NCI-H510A treated with DMSO at 0.1 percent for 48 hours (cell line): ENCODE measurements around the gene KRTAP5-1.

ENCODE experiments used
- DNase-seq: peaks from one replicate; lab custom pipeline; 2025; lab: John Stamatoyannopoulos, UW

Gene KRTAP5-1

DNA sequence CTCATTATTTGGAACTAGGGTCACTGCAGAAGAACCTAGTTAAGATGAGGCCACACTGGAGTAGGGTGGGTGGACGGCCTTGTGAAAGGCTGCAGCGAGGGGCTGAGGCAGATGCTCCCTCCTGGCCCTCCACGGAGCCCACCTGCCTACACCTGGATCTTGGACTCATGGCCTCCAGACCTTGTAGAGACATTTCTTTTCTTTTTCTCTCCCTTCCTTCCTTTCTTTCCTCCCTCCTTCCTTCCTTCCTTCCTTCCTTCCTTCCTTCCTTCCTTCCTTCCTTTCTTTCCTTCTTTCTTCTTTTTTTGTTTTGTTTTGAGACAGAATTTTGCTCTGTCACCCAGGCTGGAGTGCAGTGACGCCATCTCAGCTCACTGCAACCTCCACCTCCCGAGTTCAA lies 39.7 kb downstream of the KRTAP5-1 start:
- DNase-seq = no peak

DNA sequence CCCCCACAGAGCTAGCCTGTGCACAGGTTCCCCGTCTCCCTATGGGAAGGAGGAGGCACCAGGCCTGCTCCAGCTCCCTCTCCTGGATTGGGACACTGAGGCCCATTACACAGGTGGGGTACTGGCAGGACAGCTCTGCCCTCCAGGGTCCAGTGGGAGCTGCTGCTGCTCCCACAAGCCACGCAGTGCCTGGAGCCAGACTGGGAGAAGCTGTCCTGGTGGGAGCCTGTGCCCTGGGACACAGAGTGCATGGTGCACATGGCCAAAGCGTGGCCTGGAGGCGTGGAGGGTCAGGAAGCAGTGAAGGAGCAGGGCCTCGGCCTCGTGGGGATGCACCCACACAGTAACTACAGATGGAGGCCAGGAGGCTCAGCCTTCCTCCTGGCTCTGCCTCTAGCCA lies 40.5 kb downstream of the KRTAP5-1 start:
- no peak for DNase-seq

DNA sequence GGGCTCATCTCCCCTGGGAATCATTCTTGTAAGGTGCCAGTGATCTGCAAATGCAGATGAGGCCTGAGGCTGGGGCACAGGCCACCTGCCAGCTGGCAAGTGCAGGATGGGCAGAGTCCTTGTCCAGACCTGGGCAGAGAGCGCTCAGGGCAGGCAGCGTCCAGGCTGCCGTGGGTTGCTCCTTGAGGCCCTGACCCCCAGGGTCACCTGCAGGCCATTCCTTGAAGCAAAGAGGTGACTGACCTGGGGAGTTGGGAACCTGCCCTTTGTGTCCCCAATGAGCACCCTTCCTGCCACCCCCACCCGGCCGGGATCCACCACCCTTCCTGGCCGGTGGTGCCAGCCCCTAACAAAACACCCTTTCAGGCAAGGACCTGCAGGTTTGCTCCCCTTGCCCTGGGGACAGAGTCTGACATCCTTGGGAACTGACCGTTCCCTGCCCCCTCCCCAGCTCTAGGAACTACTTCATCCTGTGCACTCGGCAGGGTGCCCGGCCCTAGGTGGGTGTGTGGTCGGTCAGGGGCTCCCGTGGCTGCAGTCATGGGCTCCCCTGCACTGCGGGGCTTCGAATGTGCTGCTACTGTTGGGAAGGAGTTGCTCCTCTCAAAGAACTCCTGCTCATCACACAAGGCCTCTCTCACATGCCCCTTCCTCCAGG lies 41.3 kb downstream of the KRTAP5-1 start:
- no peak for DNase-seq

DNA sequence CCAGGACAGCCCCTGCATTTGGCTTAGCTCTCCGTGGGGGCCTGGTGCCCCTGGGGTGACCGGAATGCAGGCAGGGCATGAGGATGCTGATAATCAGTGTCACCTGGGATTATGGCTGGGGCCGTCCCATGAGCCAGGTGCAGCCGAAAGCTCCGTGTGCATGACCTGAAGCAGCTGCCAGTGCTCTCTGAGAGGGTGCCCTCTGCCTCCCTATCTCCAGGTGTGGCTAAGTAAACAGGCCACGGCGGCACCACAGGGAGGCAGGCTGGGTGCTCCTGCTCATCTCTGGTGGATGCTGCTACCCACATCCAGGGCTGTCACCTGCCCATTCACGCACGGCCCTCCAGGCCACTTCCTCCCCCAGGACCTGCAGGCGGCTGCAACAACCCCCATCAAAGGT lies 42.8 kb downstream of the KRTAP5-1 start:
- DNase-seq = peak; percentile 78

DNA sequence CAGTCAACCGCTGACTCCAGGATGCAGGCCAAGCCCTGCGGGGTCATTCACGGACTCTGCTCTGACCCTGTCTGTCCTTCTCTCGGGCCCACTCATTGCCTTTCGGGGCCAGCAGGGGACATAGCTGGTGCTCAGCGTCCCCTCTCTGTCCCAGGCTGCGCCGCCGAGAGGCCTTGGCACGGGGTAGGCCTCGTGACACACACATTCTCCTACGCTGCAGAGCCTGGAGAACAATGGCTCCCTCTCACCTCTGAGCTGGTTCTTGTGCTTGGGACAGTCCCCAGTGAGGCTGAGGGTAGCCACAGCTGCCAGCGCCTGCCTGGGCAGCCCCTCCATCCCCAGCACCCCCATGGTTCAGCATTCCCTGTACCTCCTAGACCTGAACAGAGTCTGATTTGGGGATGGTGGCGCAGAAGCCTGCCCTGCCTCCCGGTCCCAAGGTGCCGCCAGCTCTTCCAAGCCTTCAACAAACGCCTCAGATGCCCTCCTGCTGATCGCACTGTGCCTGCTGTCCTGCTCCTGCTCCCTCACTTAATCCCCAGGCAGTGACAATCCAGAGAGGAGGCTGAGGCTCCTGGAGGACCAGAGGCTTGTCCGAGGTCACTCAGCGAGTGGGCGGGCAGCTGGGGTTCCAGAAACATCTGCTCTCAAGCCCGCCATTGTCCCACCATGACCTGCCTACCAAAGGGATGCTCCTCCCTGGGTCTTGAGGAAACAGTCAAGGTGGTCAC lies 43.4 kb downstream of the KRTAP5-1 start:
- no peak for DNase-seq

DNA sequence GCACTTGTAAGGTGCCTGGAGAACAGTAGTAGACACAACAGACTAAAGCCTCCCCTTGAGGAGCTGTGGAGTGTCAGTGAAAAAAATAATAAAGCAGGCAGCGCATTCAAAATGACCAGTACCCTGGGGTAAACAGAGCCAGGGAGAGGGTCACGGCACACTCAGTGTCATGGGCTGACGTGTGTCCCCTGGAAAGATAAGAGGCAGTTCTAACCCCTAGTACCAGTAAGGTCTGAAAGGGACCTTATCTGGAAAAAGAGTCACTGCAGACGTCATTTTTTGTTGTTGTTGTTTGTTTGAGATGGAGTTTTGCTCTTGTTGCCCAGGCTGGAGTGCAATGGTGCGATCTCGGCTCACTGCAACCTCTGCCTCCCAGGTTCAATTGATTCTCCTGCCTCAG lies 45.0 kb downstream of the KRTAP5-1 start:
- DNase-seq = no peak

DNA sequence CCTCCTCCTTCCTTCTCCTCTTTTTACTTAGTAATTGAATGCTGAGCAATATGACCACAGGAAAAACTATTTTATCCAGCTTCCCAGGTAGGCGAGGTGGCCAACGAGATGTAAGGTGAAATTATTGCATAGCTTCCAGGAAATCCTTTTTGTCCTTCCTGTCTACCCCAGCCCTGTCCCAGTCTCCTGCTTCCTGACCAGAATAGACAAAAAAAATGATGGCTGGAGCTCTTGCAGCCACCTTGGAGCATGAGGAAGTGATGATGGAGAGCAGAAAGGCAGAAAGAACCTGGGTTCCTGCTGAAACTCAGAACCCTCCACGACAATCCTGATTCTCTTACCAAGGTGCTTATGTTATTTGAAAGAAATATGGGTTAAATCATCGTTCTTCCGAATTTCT lies 46.9 kb downstream of the KRTAP5-1 start:
- no peak for DNase-seq

DNA sequence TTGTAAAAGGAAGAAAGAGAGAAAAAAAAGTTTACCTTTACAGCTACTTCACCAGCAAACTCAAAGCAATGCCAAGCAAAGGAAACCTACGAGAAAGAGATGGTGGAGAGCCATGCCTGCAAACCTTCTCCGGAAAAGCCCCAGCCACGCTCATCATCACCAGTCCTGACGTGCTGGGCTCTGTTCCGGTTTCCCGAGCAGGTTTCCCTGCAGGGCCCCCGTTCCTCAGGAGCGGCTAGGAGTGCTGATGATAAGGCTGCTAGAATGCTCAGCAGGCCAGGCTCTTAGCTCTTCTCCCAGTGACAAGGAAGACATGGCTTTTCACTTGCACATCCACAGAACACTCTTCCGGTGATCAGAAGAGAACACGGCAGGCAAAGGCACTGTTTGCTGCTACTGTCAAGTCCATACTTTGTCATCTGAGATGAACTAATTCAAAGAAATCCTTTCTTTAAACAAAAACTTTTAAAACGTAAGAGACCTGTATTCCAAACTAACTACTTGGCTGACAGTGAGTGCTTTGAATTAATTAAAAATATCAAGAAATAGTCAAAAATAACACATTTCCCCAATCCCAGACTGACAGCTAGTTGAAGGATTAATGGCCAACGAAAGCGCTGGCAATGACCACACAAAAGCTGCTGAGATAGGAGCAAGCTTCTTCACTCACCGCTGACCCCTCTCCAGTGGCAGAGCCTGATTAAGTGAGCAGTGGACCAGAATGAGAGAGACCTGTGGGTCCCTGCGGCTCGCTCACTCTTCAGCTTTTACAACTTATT lies 48.8 kb downstream of the KRTAP5-1 start:
- DNase-seq = no peak

DNA sequence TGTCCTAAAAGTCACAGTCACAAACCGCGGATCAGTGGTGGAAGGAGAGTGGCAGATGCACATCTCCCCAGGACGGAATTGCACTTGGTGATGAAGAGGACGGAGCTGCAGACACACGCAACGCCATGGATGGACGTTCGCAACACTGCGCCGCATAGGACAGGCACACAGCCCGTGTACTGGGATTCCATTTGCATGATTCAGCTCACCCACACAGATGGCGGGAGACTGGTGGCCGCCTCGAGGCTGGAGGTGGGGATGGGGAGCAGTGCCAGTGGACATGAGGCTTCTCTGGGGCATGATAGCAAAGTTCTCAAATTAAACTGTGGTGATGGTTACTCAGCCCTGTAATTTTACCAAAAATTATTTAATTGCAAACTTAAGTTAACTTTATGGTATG lies 50.4 kb downstream of the KRTAP5-1 start:
- no peak for DNase-seq
